ENCODE measurements around the gene CACNA1E. TPM values are rescaled to one million over a fixed set of nuclear protein-coding genes. Genes with fewer than 3 reads are reported as not detected.

CACNA1E gene
- total RNA-seq, 1 donor from 2014 or later: not detected

DNA sequence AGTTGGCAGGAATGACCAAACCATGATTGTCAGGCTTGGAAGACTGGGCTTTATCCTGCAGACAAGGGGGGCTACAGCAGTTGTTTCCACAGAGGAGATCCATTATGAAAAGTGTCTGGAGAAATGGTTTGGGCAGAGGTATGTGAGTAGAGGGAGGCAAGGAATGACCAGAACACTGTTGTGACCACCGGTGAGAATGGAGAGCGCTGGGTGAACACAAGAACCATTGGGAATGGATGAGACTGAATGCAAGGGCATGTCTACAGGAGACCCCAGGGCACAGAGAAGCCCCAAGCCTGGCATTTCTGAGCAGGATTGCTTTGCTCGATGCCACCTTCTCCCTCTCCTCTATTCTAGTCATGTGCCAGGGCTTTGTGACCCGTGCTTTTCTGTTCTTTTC lies 125.1 kb downstream of the CACNA1E start:
- Mint-ChIP-seq H3K27ac (ENCODE audit: unreplicated experiment) (no peak overlapping the region), H3K4me3 (ENCODE audit: unreplicated experiment) (no peak overlapping the region), H3K36me3 (ENCODE audit: unreplicated experiment) (no peaks in the 10 kb centered on the region), H3K9me3 (ENCODE audit: unreplicated experiment) (peaks cover 10% of the 10 kb centered on the region), H3K4me1 (ENCODE audit: unreplicated experiment) (no peaks in the 10 kb centered on the region), H3K27me3 (ENCODE audit: unreplicated experiment) (no peaks in the 10 kb centered on the region)
- DNase-seq (ENCODE audit: extremely low spot score, unreplicated experiment): peak; percentile 65
- TF ChIP-seq, protein P1, sequence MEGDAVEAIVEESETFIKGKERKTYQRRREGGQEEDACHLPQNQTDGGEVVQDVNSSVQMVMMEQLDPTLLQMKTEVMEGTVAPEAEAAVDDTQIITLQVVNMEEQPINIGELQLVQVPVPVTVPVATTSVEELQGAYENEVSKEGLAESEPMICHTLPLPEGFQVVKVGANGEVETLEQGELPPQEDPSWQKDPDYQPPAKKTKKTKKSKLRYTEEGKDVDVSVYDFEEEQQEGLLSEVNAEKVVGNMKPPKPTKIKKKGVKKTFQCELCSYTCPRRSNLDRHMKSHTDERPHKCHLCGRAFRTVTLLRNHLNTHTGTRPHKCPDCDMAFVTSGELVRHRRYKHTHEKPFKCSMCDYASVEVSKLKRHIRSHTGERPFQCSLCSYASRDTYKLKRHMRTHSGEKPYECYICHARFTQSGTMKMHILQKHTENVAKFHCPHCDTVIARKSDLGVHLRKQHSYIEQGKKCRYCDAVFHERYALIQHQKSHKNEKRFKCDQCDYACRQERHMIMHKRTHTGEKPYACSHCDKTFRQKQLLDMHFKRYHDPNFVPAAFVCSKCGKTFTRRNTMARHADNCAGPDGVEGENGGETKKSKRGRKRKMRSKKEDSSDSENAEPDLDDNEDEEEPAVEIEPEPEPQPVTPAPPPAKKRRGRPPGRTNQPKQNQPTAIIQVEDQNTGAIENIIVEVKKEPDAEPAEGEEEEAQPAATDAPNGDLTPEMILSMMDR (IDR thresholded peaks at IDR 0.05): no peak

DNA sequence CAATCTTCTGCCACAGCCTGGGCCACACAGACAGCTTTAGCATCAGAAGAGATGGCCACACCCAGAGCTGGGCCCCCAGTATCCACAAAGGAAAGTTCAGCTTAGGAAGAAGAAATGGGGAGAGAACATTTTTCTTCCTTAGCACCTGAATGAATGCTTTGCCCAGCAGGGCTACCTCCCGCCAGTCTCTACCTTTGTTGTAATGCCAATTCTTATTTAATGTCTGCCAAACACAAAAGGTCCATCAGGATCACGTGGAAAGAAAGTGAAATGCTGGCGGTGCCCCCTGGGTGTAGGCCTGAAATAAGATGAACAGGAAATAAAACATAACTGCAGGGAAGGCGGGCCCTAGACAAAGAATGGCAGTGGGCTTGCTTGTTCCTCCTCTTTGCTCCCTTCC lies 125.6 kb downstream of the CACNA1E start:
- Mint-ChIP-seq H3K36me3 (ENCODE audit: unreplicated experiment) (no peaks in the 10 kb centered on the region), H3K4me1 (ENCODE audit: unreplicated experiment) (no peaks in the 10 kb centered on the region), H3K27ac (ENCODE audit: unreplicated experiment) (no peak overlapping the region), H3K4me3 (ENCODE audit: unreplicated experiment) (no peak overlapping the region), H3K9me3 (ENCODE audit: unreplicated experiment) (peaks cover 13% of the 10 kb centered on the region), H3K27me3 (ENCODE audit: unreplicated experiment) (no peaks in the 10 kb centered on the region)
- peak; percentile 53 for DNase-seq (ENCODE audit: extremely low spot score, unreplicated experiment)
- TF ChIP-seq, protein P1 (IDR thresholded peaks at IDR 0.05): no peak

DNA sequence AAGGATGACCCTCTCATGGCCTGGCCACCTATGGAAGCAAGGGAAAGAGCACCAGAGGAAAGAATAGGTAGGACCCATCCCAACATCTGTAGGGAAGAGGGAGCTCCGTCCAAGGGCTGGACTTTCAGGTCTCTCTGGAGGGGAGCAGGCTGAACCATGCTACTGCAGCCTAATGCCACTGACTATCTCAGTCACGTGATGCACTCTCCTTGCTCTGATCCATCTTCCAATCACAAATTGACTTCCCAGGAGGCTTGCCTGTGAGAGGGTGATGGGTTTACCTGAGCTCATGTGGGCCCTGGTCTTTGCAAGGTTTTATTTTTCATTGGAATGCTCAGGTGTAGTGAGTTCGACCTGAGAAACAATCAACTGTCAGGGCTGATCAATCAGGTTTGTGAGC lies 128.8 kb downstream of the CACNA1E start:
- H3K36me3 Mint-ChIP-seq (ENCODE audit: unreplicated experiment): no peaks in the 10 kb centered on the region
- H3K27me3 Mint-ChIP-seq (ENCODE audit: unreplicated experiment): no peaks in the 10 kb centered on the region
- H3K4me1 Mint-ChIP-seq (ENCODE audit: unreplicated experiment): no peaks in the 10 kb centered on the region
- H3K4me3 Mint-ChIP-seq (ENCODE audit: unreplicated experiment): no peak overlapping the region
- H3K9me3 Mint-ChIP-seq (ENCODE audit: unreplicated experiment): peaks cover 15% of the 10 kb centered on the region
- peak; percentile 23 for DNase-seq (ENCODE audit: extremely low spot score, unreplicated experiment)
- H3K27ac Mint-ChIP-seq (ENCODE audit: unreplicated experiment): no peak overlapping the region
- TF ChIP-seq, protein P1 (IDR thresholded peaks at IDR 0.05): no peak

DNA sequence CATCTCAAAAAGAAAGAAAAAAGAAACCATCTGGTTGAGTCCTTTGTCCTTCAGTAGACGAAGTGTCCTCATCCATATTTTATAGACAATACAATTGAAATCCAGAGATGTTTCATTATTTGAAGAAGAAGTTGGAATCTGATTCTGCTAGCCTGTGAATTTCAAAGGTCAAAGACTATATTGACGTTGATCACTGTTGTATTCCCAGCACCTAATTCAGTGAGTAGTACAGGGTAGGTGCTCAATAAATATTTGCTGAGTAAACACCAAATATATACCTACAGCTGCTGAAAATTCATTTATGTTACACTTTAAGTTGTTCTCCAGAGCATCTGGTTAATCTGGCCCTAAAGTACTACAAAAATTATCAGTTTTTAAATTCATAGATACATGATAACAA lies 135.2 kb downstream of the CACNA1E start:
- Mint-ChIP-seq H3K4me3 (ENCODE audit: unreplicated experiment) (no peak overlapping the region), H3K4me1 (ENCODE audit: unreplicated experiment) (no peaks in the 10 kb centered on the region), H3K27ac (ENCODE audit: unreplicated experiment) (no peak overlapping the region), H3K36me3 (ENCODE audit: unreplicated experiment) (no peaks in the 10 kb centered on the region), H3K9me3 (ENCODE audit: unreplicated experiment) (peaks cover 9% of the 10 kb centered on the region), H3K27me3 (ENCODE audit: unreplicated experiment) (no peaks in the 10 kb centered on the region)
- no peak for DNase-seq (ENCODE audit: extremely low spot score, unreplicated experiment)
- TF ChIP-seq, protein P1 (IDR thresholded peaks at IDR 0.05): no peak

DNA sequence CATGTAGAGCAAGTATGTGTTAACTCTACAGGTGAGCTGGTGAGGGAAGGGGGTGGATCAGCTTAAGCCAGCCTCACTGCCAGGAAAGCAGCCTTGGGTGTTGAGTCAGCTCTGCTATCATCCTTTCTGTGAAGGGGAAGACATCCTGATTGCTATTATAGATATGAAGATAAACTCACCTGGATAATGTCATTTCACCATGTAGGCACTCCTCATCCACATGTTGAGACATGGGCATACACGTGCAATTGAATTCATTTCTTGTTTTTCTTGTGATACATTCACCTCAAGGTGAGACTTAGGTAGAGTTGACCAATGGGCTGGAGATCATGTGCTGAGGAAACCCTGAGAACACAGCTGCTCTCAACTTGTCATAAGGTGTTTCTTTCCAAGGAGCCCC lies 136.9 kb downstream of the CACNA1E start:
- H3K27ac Mint-ChIP-seq (ENCODE audit: unreplicated experiment): no peak overlapping the region
- no peaks in the 10 kb centered on the region for H3K27me3 Mint-ChIP-seq (ENCODE audit: unreplicated experiment)
- H3K4me1 Mint-ChIP-seq (ENCODE audit: unreplicated experiment): no peaks in the 10 kb centered on the region
- no peak overlapping the region for H3K4me3 Mint-ChIP-seq (ENCODE audit: unreplicated experiment)
- DNase-seq (ENCODE audit: extremely low spot score, unreplicated experiment): no peak
- peaks cover 6% of the 10 kb centered on the region for H3K9me3 Mint-ChIP-seq (ENCODE audit: unreplicated experiment)
- TF ChIP-seq, protein P1 (IDR thresholded peaks at IDR 0.05): no peak
- H3K36me3 Mint-ChIP-seq (ENCODE audit: unreplicated experiment): no peaks in the 10 kb centered on the region
